NCI-H2107 (cell line): ENCODE measurements around the gene NOXRED1.
"Not testable (repeated sequence)": the region's sequence is repeated elsewhere in the genome, so short reads cannot be mapped to it uniquely, and the experiment has no call there.

ENCODE experiments used
- DNase-seq: peaks from one replicate; lab custom pipeline; 2025; lab: John Stamatoyannopoulos, UW

The NOXRED1 gene

GRCh38 chr14:77423423-77423822 is at the start of gene NOXRED1:
TSS of gene NOXRED1 (minus strand) at chr14:77423523. CDS start at chr14:77422889, 634 bp downstream.
- no peak for DNase-seq

DNA sequence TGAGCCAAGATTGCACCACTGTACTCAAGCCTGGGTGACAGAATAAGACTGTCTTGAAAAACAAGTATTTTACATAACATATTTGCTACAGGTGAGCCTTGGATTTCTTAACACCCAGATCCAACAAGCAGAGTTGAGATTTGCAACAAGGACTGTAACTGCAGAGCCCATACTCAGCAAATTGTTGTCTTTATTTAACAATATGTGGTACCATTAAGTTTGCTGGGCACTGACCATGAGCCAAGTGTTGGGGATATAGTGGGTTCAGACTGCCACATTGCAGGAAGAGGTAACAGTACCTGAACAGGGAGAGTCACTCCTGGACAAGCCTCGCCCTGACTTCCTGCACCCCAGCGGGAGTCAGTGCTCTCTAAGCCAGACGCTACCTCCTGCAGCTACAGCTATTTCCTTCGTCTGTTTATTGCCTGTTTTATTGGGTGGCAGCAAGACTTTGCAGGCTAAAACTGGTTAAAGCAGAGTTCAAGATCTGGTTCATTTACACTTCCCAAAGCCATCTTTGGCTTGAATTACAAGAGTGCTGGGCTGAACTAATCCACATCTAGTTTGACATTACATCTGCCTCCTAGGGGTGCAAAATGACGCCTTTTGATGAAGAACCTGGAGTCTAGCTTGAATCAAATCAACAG is 47.0 kb upstream of the NOXRED1 start:
- no peak for DNase-seq

DNA sequence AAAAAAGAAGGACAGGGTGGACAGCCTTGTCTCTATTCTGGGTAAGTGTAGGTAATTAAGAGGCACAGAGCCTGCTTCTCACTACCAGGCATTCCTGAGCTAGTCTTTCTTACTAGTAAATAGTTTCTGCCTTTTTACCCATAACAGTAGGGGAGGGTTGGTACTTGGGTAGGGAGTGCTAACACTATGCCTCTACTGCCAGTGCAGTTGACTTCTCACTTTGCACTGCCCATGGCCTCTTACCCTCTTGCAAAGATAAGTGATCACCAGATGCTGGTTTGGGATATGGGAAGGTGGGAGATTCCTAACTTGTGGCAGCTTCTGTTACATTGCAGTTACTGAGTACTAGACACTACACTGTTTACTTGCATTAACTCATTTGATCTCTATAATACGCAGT is 46.2 kb upstream of the NOXRED1 start:
- DNase-seq = no peak

- no peak for DNase-seq
Observed at GRCh38 chr14:77469067-77469505, 45.8 kb upstream of the NOXRED1 start.

GRCh38 chr14:77467801-77468200 is 44.5 kb upstream of the NOXRED1 start:
- no peak for DNase-seq

GRCh38 chr14:77459072-77459723 is 35.9 kb upstream of the NOXRED1 start:
- no peak for DNase-seq

DNA sequence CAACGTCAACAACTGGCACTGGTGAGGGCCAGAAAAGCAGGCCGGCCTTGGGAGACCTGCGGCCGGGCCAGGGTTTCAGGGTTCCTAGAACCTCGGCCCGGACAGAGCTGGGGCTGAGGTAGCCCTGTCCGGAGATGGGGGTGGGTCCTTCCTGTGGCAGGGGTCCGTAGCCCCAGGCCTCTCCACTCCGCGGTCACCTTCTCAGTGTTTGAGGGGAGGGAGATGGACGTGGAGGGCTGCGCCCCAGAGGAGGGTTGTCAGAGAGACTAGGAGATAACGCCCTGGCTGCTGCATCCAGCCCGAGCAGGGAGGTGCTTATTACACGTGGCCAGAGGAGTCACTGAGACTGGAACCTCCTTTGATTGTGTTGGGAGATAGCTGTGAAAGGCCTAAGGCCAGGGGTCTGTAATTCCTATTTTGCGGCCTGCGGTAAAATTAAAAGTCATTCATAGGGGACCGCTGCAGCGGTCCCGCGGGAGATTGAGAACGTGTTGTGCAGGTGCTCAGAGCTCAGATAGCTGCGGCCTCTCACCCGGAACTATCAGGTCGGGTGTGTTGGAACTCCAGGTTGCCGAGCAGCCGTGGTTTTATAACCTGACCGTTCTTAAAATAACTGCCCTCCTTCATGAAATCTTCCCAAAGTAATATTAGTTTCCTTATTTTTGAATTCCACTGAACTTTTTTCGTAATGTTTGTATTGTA is 35.1 kb upstream of the NOXRED1 start:
- peak; percentile 45 for DNase-seq

- peak; percentile 97 for DNase-seq
Observed at GRCh38 chr14:77457522-77458248, 34.4 kb upstream of the NOXRED1 start, which contains the start of the genes AHSA1 and VIPAS39. TSS of gene AHSA1 (plus strand) at chr14:77458093. CDS start at chr14:77458190, 97 bp downstream. TSS of gene VIPAS39 (minus strand) at chr14:77457601. CDS start at chr14:77454102, 3,499 bp downstream.

GRCh38 chr14:77457115-77457521 is 33.8 kb upstream of the NOXRED1 start:
- DNase-seq = no peak

DNA sequence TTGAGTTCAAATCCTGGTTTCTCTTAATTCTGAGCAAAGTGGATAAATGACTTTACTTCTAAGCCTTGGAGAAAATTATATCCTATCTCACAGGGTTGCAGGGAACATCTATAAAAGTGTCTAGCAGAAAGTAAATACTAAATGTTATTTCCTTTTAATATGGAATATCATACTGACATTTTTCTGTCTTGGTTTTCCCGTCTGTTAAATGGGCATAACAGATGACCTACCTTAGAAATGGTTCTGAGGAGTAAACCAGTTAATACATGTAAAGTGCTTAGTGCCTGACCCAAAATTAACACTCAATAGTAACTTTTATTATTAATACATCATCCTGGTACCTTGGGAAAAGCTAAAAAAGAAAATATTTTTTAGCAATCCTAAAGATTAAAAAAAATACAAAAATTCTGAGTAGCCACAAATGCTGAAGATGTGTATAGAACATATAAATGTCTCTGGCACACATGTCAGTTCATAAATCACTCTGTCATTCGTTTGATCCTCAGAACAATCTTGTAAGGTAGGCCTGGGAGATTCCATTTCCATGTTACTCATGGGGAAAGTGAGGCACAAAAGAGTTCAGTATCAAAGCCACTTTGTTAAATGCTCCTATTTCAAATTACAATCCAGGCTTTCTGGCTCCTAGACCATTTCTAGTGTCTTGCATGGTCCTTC is 32.8 kb upstream of the NOXRED1 start:
- no peak for DNase-seq

DNA sequence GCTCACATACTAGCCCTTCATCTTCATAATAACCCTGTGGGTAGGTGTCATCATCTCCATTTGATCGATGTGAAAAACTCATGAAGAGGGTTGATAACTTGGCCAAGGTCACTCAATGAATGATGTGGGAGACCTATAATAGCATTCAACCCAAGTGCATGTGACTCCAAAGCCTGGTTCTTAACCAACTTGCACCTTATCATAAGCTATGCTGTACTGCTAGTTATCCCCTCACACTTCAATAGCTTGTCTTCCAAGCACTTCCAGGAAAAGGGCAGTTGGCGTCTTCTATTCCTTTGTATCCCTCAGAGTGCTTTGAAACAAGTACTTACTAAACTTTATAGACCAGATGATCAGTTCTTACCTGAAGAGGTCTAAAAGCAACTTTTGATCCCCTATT is 18.9 kb upstream of the NOXRED1 start:
- DNase-seq = no peak

DNA sequence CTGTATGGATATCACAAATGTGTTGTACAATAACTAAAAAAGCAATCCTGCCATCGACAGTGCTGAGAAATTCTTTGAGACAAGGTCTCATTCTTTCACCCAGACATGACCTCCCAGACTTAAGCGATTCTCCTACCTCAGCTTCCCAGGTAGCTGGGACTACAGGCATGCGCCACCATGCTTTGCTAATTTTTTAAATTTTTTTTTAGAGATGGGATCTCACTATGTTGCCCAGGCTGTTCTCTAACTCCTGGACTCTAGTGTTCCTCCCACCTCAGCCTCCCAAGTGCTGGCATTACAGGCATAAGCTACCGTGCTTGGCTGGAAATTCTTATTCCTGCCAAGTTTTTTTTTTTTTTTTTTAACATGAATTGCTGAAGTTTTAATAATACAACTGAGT is 16.5 kb upstream of the NOXRED1 start:
- DNase-seq = no peak

GRCh38 chr14:77438596-77438995 is 15.3 kb upstream of the NOXRED1 start:
- DNase-seq = no peak

DNA sequence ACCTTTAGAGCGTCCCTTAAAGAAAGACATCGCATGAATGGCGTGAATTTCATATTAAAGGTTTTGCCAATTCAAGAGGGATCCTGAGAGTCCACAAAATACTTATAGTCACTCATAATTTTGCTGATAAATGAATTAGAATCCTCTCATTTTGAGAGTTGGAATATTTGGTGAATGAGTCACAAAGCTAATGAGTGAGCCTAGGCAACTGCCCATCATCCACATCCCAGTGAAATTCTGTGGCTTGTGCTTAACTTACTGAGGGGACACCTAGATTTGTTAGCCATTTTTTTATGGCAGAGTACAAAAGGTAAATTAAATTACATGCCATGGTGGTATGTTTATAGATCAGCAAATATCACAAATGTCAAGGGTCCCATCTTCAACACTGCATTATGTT is 12.7 kb upstream of the NOXRED1 start:
- no peak for DNase-seq

- no peak for DNase-seq
Observed at GRCh38 chr14:77426396-77426795, 3.1 kb upstream of the NOXRED1 start.

DNA sequence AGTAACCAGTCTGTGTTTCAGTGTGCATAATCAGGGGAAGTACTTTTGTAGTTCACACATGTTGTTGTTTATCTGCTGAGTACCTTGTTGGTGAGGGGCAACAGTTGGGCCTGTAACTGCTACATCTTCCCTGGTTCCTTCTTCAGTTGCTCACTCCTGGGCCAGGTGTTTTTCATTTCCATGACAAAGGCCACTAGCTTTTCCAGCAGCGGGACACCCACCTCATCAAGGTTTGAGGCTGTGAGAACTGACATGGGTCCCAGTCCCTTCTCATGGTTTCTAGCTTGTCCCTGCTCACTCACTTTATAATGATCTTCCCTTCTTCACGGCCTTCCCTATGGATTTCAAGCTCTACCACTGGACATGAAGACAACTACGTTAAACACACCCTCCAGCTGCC is 1.5 kb upstream of the NOXRED1 start:
- DNase-seq = no peak

- no peak for DNase-seq
Observed at GRCh38 chr14:77421201-77421600, 2.1 kb downstream of the NOXRED1 start.

- no peak for DNase-seq
Observed at GRCh38 chr14:77416836-77417235, 6.5 kb downstream of the NOXRED1 start.

GRCh38 chr14:77416098-77416497 is 7.2 kb downstream of the NOXRED1 start:
- DNase-seq = not testable (repeated sequence)

- DNase-seq = not testable (repeated sequence)
Observed at GRCh38 chr14:77415403-77416030, 7.8 kb downstream of the NOXRED1 start.

DNA sequence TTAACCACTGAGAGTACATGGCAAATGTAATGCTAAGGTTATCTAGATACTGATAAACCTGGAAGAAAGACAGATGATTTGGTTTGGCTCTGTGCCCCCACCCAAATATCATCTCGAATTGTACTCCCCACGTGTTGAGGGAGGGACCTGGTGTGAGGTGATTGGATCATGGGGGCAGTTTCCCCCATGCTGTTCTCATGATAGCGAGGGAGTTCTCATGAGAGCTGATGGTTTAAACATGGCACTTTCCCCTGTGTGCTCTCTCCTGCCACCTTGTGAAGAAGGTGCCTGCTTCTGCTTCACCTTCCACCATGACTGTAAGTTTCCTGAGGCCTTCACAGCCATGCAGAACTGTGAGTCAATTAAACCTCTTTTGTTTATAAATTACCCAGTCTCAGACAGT is 14.2 kb downstream of the NOXRED1 start:
- no peak for DNase-seq
